ENCODE data around the gene PCSK7.
A peak's percentile ranks its signal among the peaks of the same experiment; 100 is the strongest.

Gene PCSK7

GRCh38 chr11:117232092-117232878 lies 412 bp upstream of the PCSK7 start, which contains the start of gene RNF214 (continued):
- no peak for TF ChIP-seq ZNF18 (tag by site-specific recombination; IDR thresholded peaks at IDR 0.05)
- TF ChIP-seq PRDM1 (tag by site-specific recombination; IDR thresholded peaks at IDR 0.05) = no peak
- TF ChIP-seq ZNF341 (tag by site-specific recombination; IDR thresholded peaks at IDR 0.05; ENCODE audit: low read depth) = no peak
- no peak for TF ChIP-seq ZNF792 (tag by site-specific recombination; IDR thresholded peaks at IDR 0.05)
- TF ChIP-seq IKZF3 (tag by site-specific recombination; IDR thresholded peaks at IDR 0.05) = no peak
- no peak for TF ChIP-seq ATF2 (tag by site-specific recombination; IDR thresholded peaks at IDR 0.05; ENCODE audit: low read depth)
- peak; percentile 64 for TF ChIP-seq ZEB2 (tag by site-specific recombination; IDR thresholded peaks at IDR 0.05)
- TF ChIP-seq SP3 (tag by site-specific recombination; IDR thresholded peaks at IDR 0.05) = peak; percentile 35; the same call in 1 of the 2 replicates
- TF ChIP-seq ZNF302 (tag by site-specific recombination; IDR thresholded peaks at IDR 0.05; ENCODE audit: low read depth) = no peak
- TF ChIP-seq YY2 (tag by site-specific recombination; IDR thresholded peaks at IDR 0.05) = no peak
- TF ChIP-seq ZNF221 (tag by site-specific recombination; IDR thresholded peaks at IDR 0.05; ENCODE audit: borderline replicate concordance) = no peak
- TF ChIP-seq ZNF16 (tag by site-specific recombination; IDR thresholded peaks at IDR 0.05; ENCODE audit: low read depth) = no peak
- TF ChIP-seq ZNF791 (tag by site-specific recombination; IDR thresholded peaks at IDR 0.05) = no peak
- no peak for TF ChIP-seq ZNF121 (tag by site-specific recombination; IDR thresholded peaks at IDR 0.05)
- no peak for TF ChIP-seq ZNF26 (tag by site-specific recombination; IDR thresholded peaks at IDR 0.05)
- TF ChIP-seq KLF10 (tag by site-specific recombination; IDR thresholded peaks at IDR 0.05) = peak; percentile 39; the same call in 1 of the 2 replicates
- TF ChIP-seq ZNF560 (tag by site-specific recombination; IDR thresholded peaks at IDR 0.05; ENCODE audit: borderline replicate concordance) = no peak
- TF ChIP-seq EGR2 (tag by site-specific recombination; IDR thresholded peaks at IDR 0.05; ENCODE audit: low read depth) = no peak
- no peak for TF ChIP-seq ZNF155 (tag by site-specific recombination; IDR thresholded peaks at IDR 0.05)
- no peak for TF ChIP-seq ZNF488 (tag by site-specific recombination; IDR thresholded peaks at IDR 0.05)
- no peak for TF ChIP-seq ZNF223 (tag by site-specific recombination; IDR thresholded peaks at IDR 0.05)
- no peak for TF ChIP-seq ZNF692 (tag by site-specific recombination; IDR thresholded peaks at IDR 0.05)
- TF ChIP-seq ZNF133 (tag by site-specific recombination; IDR thresholded peaks at IDR 0.05) = no peak
- no peak for TF ChIP-seq ZNF394 (tag by site-specific recombination; IDR thresholded peaks at IDR 0.05; ENCODE audit: borderline replicate concordance)
- TF ChIP-seq ZNF785 (tag by site-specific recombination; IDR thresholded peaks at IDR 0.05) = no peak
- peak; percentile 51; the same call in 1 of the 2 replicates for TF ChIP-seq SCRT2 (tag by site-specific recombination; IDR thresholded peaks at IDR 0.05)
- 0 out of 2 replicates have a peak, but pooled peaks have one; percentile 10 for TF ChIP-seq GLIS1 (tag by site-specific recombination; IDR thresholded peaks at IDR 0.05)
- TF ChIP-seq MZF1 (tag by site-specific recombination; IDR thresholded peaks at IDR 0.05; ENCODE audit: borderline replicate concordance) = no peak
- no peak for TF ChIP-seq ZNF768 (tag by site-specific recombination; IDR thresholded peaks at IDR 0.05)
- TF ChIP-seq ZFHX2 (tag by site-specific recombination; conservative IDR thresholded peaks at IDR 0.05) = no peak
- TF ChIP-seq ZBTB48 (tag by site-specific recombination; IDR thresholded peaks at IDR 0.05) = peak; percentile 48; the same call in 1 of the 2 replicates
- TF ChIP-seq ZNF473 (tag by site-specific recombination; IDR thresholded peaks at IDR 0.05) = no peak
- TF ChIP-seq ZNF112 (tag by site-specific recombination; IDR thresholded peaks at IDR 0.05) = no peak
- TF ChIP-seq YY1 (tag by site-specific recombination; IDR thresholded peaks at IDR 0.05) = no peak

All from HEK293 (cell line).